ENCODE results near the gene PRPF40A. TPM values are rescaled to one million over a fixed set of nuclear protein-coding genes. Genes with fewer than 3 reads are reported as not detected.

The PRPF40A gene
- polyA plus RNA-seq, 1 donor (not counting 4 experiments of a cell fraction or from before 2014, with no cell fraction given): 104 TPM

- dilution Hi-C loops (cut with MboI; ENCODE audit: extremely low pct_ligation_motif_present, low sequenced_read_pairs): no loop called here
- peak overlapping the region; percentile 68 to 99 (median 98) for H3K4me3 ChIP-seq (ENCODE audit: control insufficient read depth in 2 of 3, extremely low read depth in 1 of 3, insufficient read depth in 2 of 3, low read depth in 1 of 3, low read length in 3 of 3)
- no peaks in the 10 kb centered on the region for H3K27me3 ChIP-seq (ENCODE audit: control insufficient read depth, extremely low read depth, insufficient read depth, low read length)
- peak overlapping the region; percentile 94 for H3K27ac ChIP-seq (ENCODE audit: control insufficient read depth, insufficient read depth, low read length)
- no peaks in the 10 kb centered on the region for H3K9me3 ChIP-seq (ENCODE audit: control insufficient read depth, low read depth, low read length)
- no peak for FAIRE-seq
- peak overlapping the region; percentile 99 for H3K9ac ChIP-seq (ENCODE audit: control insufficient read depth, extremely low read depth, insufficient read depth, low read length)
- TF ChIP-seq CTCF (optimal IDR thresholded peaks at IDR 0.05 in 1 of 3, IDR thresholded peaks at IDR 0.05 in 1 of 3, conservative IDR thresholded peaks at IDR 0.05 in 1 of 3; ENCODE audit: extremely low read depth in 1 of 3, insufficient read depth in 2 of 3, low read length in 3 of 3) (no peak), EZH2 (IDR thresholded peaks at IDR 0.05; ENCODE audit: low read length) (no peak)
- DNase-seq (ENCODE audit: low read depth, low spot score): no peak
- H3K4me2 ChIP-seq (ENCODE audit: control insufficient read depth, extremely low read depth, insufficient read depth, low read depth, low read length): peak overlapping the region; percentile 94
- H2AFZ ChIP-seq (ENCODE audit: control insufficient read depth, low read length): peak overlapping the region; percentile 64
- peaks cover 74% of the 10 kb centered on the region for H3K79me2 ChIP-seq (ENCODE audit: control insufficient read depth, insufficient read depth, low read length)
- H4K20me1 ChIP-seq (ENCODE audit: control insufficient read depth, extremely low read depth, insufficient read depth, low read length): peaks cover 3% of the 10 kb centered on the region
- no peaks in the 10 kb centered on the region for H3K9me1 ChIP-seq (ENCODE audit: control insufficient read depth, extremely low read depth, insufficient read depth, low read length)
- H3K36me3 ChIP-seq (ENCODE audit: control insufficient read depth in 2 of 2, extremely low read depth in 1 of 2, insufficient read depth in 2 of 2, low read length in 2 of 2): peaks cover 3 to 17% of the 10 kb centered on the region in 2 experiments
- peaks cover 17% of the 10 kb centered on the region for H3K4me1 ChIP-seq (ENCODE audit: control insufficient read depth, extremely low read depth, insufficient read depth, low read length)
Observed at GRCh38 chr2:152716805-152717227, 445 bp downstream of the PRPF40A start.

- Histone ChIP-seq H3K9me1 (ENCODE audit: control insufficient read depth, extremely low read depth, insufficient read depth, low read length) (no peaks in the 10 kb centered on the region), H4K20me1 (ENCODE audit: control insufficient read depth, extremely low read depth, insufficient read depth, low read length) (peaks cover 3% of the 10 kb centered on the region), H3K27ac (ENCODE audit: control insufficient read depth, insufficient read depth, low read length) (peak overlapping the region; percentile 94), H2AFZ (ENCODE audit: control insufficient read depth, low read length) (no peak overlapping the region), H3K4me2 (ENCODE audit: control insufficient read depth, extremely low read depth, insufficient read depth, low read depth, low read length) (peak overlapping the region; percentile 94), H3K4me1 (ENCODE audit: control insufficient read depth, extremely low read depth, insufficient read depth, low read length) (peaks cover 17% of the 10 kb centered on the region), H3K9me3 (ENCODE audit: control insufficient read depth, low read depth, low read length) (no peaks in the 10 kb centered on the region), H3K79me2 (ENCODE audit: control insufficient read depth, insufficient read depth, low read length) (peaks cover 79% of the 10 kb centered on the region), H3K27me3 (ENCODE audit: control insufficient read depth, extremely low read depth, insufficient read depth, low read length) (no peaks in the 10 kb centered on the region), H3K4me3 (ENCODE audit: control insufficient read depth in 2 of 3, extremely low read depth in 1 of 3, insufficient read depth in 2 of 3, low read depth in 1 of 3, low read length in 3 of 3) (peak overlapping the region; percentile 68 to 99 (median 98)), H3K36me3 (ENCODE audit: control insufficient read depth in 2 of 2, extremely low read depth in 1 of 2, insufficient read depth in 2 of 2, low read length in 2 of 2) (peaks cover 6 to 17% of the 10 kb centered on the region in 2 experiments), H3K9ac (ENCODE audit: control insufficient read depth, extremely low read depth, insufficient read depth, low read length) (peak overlapping the region; percentile 99)
- FAIRE-seq: peak; percentile 67
- TF ChIP-seq EZH2 (IDR thresholded peaks at IDR 0.05; ENCODE audit: low read length): no peak
- peak; percentile 69 to 96 (median 78) for TF ChIP-seq CTCF (optimal IDR thresholded peaks at IDR 0.05 in 1 of 3, IDR thresholded peaks at IDR 0.05 in 1 of 3, conservative IDR thresholded peaks at IDR 0.05 in 1 of 3; ENCODE audit: extremely low read depth in 1 of 3, insufficient read depth in 2 of 3, low read length in 3 of 3)
- dilution Hi-C loops (cut with MboI; ENCODE audit: extremely low pct_ligation_motif_present, low sequenced_read_pairs): no loop called here
- DNase-seq (ENCODE audit: low read depth, low spot score): no peak
Observed at GRCh38 chr2:152715854-152716428, 1.3 kb downstream of the PRPF40A start.

Data from keratinocyte (primary cell).